ENCODE results near the gene CTBP2.

CTBP2 gene

DNA sequence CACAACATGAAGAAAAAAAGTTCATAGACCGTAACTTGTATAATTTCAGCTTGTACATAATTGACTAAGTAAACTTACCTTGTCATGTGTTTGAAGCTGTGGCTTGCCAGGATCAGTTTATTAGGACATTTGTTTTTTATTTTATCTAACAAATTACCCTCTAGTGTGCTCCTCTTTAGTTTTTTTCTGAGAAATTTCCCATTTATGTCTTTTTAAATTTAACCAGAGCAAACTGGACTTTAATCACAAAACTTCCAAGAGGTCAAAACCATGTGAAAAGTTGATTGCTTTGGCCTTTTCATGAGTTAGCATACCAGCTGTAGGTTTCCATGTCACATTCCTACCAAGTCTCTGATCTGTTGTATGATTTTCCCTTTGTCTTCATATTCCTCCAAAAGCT lies 176.0 kb downstream of the CTBP2 start:
- no peak for DNase-seq (ENCODE audit: low read depth in 1 of 2, low spot score in 1 of 2)

DNA sequence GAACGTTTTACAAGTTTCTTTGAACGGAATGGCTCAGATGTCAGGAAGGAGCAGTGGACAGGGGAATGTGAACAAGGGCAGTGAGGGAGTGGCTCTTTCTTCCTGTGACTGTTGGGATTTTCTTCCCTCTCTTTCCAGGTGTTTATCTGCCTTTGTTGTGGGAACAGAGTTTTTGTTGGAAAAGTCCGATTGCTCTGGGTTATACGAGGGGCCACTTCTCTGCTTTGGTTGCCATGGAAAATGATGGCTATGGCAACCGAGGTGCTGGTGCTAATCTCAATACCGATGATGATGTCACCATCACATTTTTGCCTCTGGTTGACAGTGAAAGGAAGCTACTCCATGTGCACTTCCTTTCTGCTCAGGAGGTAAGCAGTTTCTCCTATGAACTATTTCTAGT lies 177.0 kb downstream of the CTBP2 start:
- no peak for DNase-seq (ENCODE audit: low read depth in 1 of 2, low spot score in 1 of 2)

DNA sequence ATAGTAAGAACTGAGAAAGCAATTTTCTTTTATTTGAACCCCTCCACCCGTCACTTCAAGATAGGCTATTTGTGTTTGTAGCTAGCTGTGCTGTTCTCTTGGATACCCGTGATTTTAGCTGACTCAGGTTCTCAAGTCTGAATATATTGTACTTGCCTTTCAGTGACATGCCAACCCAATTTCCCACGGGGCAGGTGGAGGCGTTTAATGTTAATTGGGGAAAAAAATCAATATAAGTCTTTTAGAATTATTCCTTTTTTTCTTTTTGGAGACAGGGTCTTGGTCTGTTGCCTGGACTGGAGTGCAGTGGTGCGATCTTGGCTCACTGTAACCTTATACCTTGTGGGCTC lies 182.0 kb downstream of the CTBP2 start:
- no peak for DNase-seq (ENCODE audit: low read depth in 1 of 2, low spot score in 1 of 2)

DNA sequence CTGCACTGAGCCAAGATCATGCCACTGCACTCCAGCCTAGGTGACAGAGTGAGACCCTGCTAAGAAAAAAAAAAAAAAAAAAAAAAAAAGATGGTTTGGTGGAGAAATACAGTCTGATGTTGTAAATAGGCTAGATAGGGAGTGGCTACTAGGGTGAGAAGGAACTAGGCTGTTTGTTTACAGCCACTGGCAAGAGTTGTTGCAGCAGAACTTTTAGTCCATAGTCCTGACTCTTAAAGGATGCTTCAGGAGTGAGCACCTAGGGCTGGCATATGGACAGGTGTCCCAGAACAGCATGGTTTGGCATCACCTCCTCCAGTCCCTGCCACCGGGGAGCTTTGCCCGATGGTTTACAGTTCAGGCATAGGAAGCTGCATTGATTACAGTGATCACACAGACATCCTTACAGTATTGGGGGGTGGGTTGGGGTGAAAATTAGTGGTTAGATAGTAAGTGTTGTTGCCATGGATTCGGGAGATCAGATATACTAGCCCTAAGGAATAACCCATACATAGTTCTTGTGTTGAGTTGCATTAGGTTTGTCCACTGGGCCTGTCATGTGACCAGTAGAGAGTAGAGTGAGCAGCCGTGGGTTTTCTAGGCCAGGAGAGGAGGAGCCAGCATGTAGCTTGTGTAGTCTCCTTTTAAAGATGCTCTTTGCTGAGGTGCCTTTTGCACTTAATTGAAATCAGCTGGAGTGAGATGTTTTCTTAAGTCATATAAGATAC lies 182.6 kb downstream of the CTBP2 start:
- no peak for DNase-seq (ENCODE audit: low read depth in 1 of 2, low spot score in 1 of 2)

DNA sequence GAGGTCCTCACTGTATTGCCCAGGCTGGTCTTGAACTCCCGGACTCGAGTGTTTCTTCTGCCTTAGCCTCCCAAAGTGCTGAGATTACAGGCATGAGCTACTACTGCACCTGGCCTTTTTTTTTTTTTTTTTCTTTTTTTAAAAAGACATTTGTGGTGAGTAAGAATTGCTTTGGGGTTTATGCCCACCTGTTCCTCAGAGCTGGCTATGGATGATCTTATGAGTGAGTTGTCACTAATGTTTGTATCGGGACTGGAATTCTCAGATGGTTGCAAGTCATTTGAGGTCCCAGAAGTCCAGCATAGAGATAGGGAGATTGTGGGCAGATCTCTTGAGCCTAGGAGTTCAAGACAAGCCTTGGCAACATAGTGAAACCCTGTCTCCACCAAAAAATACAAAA lies 183.2 kb downstream of the CTBP2 start:
- no peak for DNase-seq (ENCODE audit: low read depth in 1 of 2, low spot score in 1 of 2)

DNA sequence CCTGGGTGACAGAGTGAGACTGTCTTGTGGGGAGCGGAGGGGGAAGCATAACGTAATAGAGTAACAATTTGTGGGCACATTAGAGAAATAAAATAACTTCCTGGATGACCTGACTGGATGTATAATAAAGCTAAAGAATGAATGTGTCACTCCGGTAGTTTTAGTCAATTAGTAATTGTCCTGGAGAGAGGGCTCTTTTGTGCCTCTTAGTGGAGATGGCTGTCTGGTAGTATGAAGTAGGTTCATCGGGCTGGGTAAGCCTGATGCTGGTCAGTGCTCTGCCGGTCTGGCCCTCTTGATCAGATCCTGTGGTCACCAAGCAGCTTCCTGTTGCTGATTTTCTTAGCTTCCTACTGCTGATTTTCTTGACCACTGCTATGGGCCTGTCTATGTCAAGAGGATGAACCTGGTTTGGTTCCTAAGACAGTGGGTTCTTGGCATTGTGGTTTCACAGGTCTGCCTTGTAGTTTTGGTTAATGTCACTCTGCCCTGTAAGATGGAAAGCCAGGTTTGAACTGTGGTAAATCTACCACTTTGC lies 184.3 kb downstream of the CTBP2 start:
- no peak for DNase-seq (ENCODE audit: low read depth in 1 of 2, low spot score in 1 of 2)

DNA sequence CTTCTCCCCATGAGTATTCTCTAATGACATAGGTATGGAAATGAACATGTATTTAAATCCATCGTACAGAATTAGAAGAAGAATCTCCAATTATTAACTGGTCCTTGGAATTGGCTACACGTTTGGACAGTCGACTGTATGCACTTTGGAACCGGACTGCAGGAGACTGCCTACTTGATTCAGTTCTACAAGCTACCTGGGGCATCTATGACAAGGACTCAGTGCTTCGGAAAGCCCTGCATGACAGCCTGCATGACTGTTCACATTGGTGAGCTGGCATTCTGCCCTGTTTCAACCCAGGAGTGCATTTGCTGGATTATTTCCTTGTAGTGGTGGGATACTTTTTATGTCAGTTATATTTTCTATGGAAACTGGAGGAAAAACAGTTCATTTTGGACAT lies 186.2 kb downstream of the CTBP2 start:
- no peak for DNase-seq (ENCODE audit: low read depth in 1 of 2, low spot score in 1 of 2)

DNA sequence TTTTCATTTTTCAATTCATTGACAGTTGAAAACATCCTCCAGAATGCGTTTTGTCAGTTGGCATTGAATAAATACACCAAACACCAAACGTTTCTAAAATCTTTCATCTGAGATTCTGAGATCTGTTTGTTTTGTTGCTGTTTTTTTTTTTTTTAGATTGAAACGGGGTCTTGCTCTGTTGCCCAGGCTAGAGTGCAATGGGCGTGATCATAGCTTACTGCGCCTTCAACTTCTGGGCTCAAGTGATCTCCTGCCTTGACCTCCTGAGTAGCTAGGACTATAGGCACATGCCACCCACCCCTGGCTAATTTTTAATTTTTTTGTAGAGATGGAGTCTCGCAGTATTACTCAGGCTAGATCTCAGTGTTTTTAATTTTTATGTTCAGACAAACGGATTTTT lies 187.7 kb downstream of the CTBP2 start:
- no peak for DNase-seq (ENCODE audit: low read depth in 1 of 2, low spot score in 1 of 2)

DNA sequence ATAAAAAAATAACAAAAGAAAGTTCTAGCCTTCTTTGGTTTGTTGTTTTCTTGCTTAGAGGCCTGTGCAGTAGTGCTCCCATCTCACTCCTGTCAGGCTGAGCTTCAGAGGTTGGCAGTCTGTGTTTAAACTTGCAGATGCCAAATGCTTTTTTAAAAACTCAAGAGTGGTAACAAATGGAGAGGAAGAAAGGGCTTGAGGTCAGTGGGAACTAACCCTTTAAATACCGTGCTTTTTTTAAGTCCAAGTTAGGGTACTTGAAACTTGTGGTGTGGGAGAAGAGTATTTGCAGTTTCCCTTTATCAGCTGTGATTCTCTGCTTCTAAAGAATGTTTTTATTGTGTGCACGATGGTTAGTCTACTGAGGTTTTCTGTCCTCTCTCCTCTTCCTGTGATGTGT lies 189.1 kb downstream of the CTBP2 start:
- DNase-seq (ENCODE audit: low read depth in 1 of 2, low spot score in 1 of 2): no peak

DNA sequence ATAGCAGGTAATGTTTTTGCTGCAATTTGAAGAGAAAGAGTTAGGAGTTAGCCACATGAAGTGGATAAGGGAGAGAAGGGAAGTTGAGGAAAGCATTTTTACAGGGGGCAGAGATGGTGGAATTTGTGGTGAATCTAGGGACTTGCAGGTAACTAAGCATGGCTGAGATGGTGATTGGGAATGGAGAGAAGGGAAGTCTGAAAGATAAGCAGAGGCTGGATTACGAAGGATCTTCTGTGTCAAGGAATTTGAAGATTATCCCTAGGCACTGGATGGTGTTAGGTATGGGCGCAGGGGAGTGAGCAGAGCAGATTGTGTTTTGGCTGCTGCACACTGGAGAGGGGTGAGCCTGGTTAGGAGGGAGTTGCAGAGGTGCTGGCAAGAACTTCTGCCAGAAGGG lies 193.1 kb downstream of the CTBP2 start:
- DNase-seq (ENCODE audit: low read depth in 1 of 2, low spot score in 1 of 2): no peak

DNA sequence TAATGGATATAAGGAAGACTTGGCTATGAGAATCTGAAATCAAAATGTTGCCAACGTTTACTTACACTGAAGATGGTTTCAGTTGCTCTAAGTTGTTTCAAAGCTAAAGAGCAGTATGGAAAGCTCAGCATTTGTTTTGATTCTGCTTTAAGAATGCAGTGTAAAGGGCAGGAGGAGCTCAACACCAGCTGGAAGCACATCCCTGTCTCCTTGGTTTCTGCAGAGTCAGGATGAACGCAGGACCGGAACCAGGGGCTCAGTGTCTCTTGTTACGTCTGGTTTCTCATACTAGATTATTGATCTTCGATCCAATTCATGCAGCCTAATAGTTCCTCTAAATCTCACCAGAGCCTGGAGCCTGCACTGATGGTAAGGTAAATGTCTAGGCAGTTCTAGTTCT lies 194.4 kb downstream of the CTBP2 start:
- no peak for DNase-seq (ENCODE audit: low read depth in 1 of 2, low spot score in 1 of 2)

DNA sequence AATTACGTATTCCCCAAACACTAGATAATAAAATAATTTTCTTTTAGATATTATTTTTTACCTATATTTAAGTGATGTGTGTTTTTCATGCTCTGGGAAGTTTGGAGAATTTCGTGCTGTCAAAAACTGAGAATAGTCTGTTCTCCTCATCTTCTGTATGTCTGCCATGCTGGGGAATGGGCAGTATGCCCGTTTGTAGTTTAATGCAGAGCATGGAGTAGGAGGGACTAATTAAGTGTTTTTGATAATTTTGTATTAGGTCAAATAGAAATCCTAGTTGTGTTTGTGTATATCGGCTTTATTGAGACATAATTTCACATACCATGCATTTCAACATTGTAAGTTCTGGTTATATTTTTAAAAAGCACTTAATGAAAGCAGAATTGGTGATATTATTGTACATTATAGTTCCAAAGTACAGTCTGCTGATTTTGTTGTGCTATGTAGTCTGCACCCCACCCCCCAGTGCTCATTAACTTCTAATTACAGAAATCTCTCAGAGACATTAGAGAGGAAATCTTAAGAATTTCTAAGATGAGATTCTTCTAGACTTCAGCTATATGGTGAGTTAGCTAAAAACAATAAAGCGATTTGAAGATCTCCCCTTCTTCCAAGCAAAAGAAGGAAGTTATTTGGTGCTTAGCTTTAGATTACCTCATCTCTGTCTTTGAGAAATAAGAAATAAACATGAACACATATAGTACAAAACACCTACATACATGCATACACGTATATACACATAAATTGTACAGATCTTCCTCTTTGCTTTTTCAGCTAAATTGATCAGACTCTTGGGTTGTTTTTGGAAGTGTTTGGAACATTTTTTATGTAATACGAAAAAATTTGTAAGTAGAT lies 196.3 kb downstream of the CTBP2 start:
- DNase-seq (ENCODE audit: low read depth in 1 of 2, low spot score in 1 of 2): no peak

DNA sequence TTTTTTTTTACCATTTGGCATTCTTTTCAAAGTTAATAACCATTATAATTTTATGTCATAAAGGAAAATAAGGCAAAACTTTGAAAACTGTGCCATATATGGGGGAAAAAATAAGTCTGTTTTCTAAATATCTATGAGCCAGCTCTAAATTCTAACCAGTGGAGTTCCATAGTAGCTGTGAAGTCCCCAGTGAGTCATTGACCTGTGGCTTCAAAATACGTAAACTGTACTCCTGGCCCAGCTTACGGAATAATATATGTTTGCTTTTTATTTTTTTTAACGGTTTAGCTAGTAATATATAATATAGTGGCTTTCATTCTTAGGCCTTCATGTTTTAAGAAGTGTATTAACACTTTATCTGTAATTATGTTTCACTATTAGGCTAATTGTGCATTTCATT lies 197.9 kb downstream of the CTBP2 start:
- no peak for DNase-seq (ENCODE audit: low read depth in 1 of 2, low spot score in 1 of 2)

DNA sequence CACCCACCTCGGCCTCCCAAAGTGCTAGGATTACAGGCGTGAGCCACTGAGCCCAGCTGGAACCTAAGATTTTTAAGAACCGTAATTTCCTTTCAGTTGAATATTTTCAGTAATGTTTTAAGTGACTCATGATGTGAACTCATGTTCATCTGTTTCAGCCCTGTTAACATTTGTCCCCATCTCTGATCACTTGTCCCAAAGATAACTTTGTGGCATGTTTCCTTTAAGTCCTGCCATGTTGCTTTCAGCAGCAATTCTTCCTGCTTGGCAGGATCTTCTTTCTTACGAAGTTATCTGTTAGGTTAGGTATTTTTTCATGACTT lies 199.2 kb downstream of the CTBP2 start:
- DNase-seq (ENCODE audit: low read depth in 1 of 2, low spot score in 1 of 2): no peak

DNA sequence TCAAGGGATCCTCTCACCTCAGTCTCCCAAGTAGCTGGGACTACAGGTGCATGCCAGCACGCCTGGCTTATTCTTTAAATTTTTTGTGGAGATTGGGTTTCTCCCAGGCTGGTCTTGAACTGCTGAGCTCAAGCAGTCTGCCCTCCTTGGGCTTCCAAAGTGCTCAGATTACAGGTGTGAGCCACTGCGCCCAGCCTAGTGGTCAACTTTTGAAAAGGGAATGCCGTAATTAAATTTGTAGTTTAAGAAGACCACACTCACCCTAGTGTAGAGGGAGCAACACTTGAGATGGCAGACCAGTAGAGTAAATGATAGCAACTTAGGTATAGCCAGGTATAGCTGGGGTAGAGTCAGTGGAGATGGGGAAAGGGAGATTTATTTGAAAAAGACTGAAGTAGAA lies 200.8 kb downstream of the CTBP2 start:
- no peak for DNase-seq (ENCODE audit: low read depth in 1 of 2, low spot score in 1 of 2)

DNA sequence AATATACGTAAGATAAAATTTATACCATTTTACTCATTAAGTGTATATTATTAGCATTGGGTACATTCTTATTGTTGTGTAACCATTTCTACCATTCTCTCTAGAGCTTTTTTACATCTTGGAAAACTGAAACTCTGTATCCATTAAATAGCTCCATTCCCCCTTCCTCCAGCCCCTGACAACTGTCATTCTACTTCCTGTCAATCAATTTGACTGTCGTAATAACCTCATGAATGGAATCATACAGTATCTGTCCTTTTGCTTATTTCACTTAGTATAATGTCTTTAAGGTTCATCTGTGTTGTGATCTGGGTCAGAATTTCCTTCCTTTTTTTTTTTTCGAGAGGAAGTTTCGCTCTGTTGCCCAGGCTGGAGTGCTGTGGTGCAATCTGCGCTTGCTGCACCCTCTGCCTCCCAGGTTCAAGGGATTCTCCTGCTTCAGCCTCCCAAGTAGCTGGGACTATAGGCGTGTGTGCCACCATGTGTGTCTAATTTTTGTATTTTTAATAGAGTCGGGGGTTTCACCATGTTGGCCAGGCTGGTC lies 202.9 kb downstream of the CTBP2 start:
- DNase-seq (ENCODE audit: low read depth in 1 of 2, low spot score in 1 of 2): no peak

DNA sequence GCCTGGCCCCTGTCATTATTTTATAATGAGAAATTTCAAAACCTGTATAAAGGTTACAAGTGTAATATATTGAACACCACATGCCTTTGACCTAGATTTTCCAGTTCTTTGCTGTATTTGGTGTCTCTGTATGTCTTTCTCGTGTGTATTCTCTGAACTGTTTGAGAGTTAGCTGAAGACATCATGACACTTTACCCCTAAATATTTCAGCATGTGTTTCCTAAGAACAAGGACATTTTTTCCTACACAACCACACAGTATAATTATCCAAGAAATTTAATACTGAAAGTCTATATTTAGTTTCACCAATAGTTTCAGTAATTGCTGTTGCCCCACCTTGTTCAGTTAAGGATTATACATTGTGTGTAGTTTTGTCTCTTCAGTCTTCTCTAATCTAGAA lies 203.6 kb downstream of the CTBP2 start:
- no peak for DNase-seq (ENCODE audit: low read depth in 1 of 2, low spot score in 1 of 2)

DNA sequence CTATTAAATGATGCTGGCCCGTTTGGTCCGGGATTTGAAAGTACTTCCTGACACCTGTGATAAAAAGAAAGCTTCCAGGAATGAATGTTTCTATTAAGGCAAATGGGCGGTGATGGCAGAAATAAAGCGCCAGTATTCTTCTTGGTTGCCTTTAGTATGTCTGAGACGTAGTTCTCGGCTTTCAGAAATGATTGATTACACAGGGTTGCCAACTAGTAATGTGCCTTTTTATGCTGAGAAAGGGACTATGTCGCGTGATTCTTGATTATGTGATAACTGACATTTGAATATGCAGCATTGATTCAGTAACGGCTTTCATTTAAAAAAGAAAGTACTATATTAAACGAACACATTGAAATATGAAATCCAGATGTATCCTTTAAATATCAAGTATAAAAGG lies 204.5 kb downstream of the CTBP2 start:
- no peak for DNase-seq (ENCODE audit: low read depth in 1 of 2, low spot score in 1 of 2)

DNA sequence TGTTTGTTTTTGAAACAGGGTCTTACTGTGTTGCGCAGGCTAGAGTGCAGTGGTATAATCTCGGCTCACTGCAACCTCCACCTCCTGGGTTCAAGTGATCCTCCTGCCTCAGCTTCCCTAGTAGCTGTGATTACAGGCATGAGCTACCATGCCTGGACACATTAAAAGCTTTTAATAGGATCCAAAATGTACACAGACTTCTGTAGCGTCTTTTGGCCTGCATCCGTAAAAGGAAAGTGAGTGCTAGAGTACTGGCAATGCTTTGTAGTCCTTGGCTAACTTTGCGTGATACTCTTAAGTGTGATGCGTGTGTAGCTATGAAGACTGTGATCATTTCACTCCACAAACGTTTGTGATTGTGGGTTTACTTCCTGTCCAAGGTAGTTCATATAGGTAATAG lies 205.1 kb downstream of the CTBP2 start:
- no peak for DNase-seq (ENCODE audit: low read depth in 1 of 2, low spot score in 1 of 2)

DNA sequence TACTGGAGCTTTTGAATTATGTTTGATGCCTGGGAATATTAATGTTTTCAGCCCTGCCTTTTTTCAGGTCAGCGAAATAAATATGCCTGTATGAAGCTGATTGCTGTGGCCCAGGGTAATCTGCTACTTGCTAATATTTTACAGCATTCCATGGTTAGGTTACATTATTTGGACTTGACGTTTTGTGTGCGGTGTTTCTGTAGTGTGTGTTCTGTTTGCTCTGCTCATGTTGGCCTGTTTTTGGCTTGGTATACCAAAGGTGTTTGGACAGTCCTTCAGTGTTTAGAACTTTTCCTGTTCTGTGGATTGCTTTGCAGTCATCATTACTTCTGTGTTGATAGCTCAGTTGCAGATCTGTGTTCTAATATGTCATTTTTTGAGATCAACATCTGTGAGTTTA lies 206.9 kb downstream of the CTBP2 start:
- DNase-seq (ENCODE audit: low read depth in 1 of 2, low spot score in 1 of 2): no peak

DNA sequence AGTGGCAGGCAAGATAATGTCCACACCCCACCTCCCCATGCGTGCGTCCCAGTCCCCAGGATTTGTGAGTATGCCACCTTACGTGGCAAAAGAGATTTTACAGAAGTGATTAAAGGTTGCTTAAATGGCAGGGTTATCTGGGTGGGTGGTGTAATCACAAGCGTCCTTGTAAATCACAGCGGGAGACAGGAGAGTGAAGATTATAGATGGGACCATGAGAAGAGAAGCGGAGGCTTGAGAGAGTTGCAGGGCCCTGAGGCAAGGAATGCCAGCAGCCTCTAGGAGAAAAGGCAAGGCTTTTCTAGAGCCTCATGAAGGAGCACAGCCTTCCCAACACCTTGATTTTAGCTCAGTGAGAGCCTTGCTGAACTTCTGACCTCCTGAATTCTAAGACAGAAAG lies 208.2 kb downstream of the CTBP2 start:
- DNase-seq (ENCODE audit: low read depth in 1 of 2, low spot score in 1 of 2): no peak

DNA sequence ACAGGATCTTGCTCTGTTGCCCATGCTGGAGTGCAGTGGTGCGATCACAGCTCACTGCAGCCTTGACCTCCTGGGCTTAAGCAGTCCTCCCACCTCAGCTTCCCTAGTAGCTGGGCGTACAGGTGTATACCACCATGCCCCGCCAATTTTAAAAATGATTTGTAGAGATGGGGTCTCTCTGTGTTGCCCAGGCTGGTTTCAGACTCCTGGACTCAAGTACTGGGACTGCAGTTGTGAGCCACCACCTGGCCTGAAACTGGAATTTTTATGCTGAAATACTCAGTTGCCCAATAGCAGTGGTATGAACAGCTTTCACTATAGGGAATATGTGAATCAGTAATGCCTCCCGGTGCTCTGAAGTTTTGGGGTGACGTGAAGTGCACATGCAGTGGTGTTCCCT lies 210.8 kb downstream of the CTBP2 start:
- DNase-seq (ENCODE audit: low read depth in 1 of 2, low spot score in 1 of 2): no peak

DNA sequence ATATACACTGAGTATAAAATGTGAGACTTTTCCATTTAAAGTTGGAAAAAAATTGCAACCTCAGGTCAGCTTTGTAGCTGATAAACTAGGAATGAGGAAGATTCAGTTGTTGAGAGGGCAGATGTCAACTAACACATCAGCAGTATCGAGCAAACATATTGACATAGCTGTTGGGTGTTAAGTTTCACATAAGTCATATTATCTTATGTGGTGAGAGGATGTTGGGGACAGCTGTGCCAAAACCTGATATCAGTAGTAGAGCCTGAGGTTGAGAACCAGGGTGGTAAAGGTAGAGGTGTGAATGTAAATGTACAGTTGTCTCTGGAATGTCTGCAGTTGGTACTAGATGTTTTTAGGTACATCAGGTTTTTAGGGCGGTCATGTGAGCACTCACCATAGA lies 213.4 kb downstream of the CTBP2 start:
- DNase-seq (ENCODE audit: low read depth in 1 of 2, low spot score in 1 of 2): no peak
